KMS-11 (cell line): ENCODE data around the gene XPC.

Experiments
- H2AFZ ChIP-seq: fragments of 200-600 bp; sonication (generic); 2 replicates; pipeline ENCODE4 v1.6.1; 2016; ENCODE audit warnings: antibody characterized with exemption, mixed run types, low read depth
- H3K27ac ChIP-seq: fragments of 200-600 bp; sonication (generic); 2 replicates; pipeline ENCODE4 v1.6.1; 2016; ENCODE audit warnings: mild to moderate bottlenecking, mixed run types
- H3K27me3 ChIP-seq: fragments of 200-600 bp; sonication (generic); 2 replicates; pipeline ENCODE4 v1.6.1; 2017; ENCODE audit warnings: mild to moderate bottlenecking, low read depth, mixed run types, moderate library complexity; ENCODE audit not compliant: insufficient read depth
- H3K36me3 ChIP-seq: fragments of 200-600 bp; sonication (generic); 2 replicates; pipeline ENCODE4 v1.6.1; 2017; ENCODE audit warnings: mild to moderate bottlenecking, mixed run types; ENCODE audit not compliant: insufficient read depth
- H3K4me1 ChIP-seq: fragments of 200-600 bp; sonication (generic); 2 replicates; pipeline ENCODE4 v1.6.1; 2016; ENCODE audit warnings: mild to moderate bottlenecking, low read depth, mixed run types; ENCODE audit not compliant: poor library complexity, severe bottlenecking
- H3K4me2 ChIP-seq: fragments of 200-600 bp; sonication (generic); 2 replicates; pipeline ENCODE4 v1.7.0; 2016; ENCODE audit warnings: mild to moderate bottlenecking, mixed run types
- H3K4me3 ChIP-seq: fragments of 200-600 bp; sonication (generic); IDR thresholded peaks from 2 replicates; pipeline ENCODE4 v1.6.1; 2017; ENCODE audit warnings: low read depth, low read length, mixed read lengths; ENCODE audit not compliant: insufficient read depth
- H3K79me2 ChIP-seq: fragments of 200-600 bp; sonication (generic); 2 replicates; pipeline ENCODE4 v1.6.1; 2016; ENCODE audit warnings: low read depth, mixed run types; ENCODE audit not compliant: insufficient read depth
- H3K9ac ChIP-seq: fragments of 200-600 bp; sonication (generic); 2 replicates; pipeline ENCODE4 v1.6.1; 2016; ENCODE audit warnings: mild to moderate bottlenecking, mixed run types
- H4K20me1 ChIP-seq: fragments of 200-600 bp; sonication (generic); 2 replicates; pipeline ENCODE4 v1.6.1; 2016; ENCODE audit warnings: mild to moderate bottlenecking, mixed run types; ENCODE audit not compliant: insufficient read depth
- CTCF ChIP-seq: fragments of 200-600 bp; sonication (generic); conservative IDR thresholded peaks from 2 replicates; pipeline ENCODE4 v1.6.1; 2017; ENCODE audit warnings: low read depth, mild to moderate bottlenecking, antibody characterized with exemption, low read length, moderate library complexity, mixed read lengths

The XPC gene

GRCh38 chr3:14213066-14213774 is 34.8 kb upstream of the XPC start:
- no peaks in the 10 kb centered on the region for H3K79me2 ChIP-seq
- no peaks in the 10 kb centered on the region for H3K27me3 ChIP-seq
- no peaks in the 10 kb centered on the region for H3K36me3 ChIP-seq
- no peak for TF ChIP-seq CTCF
- H2AFZ ChIP-seq, result no peak overlapping the region
- no peak overlapping the region for H3K4me2 ChIP-seq
- no peak overlapping the region for H3K27ac ChIP-seq
- no peak overlapping the region for H3K4me3 ChIP-seq
- no peaks in the 10 kb centered on the region for H4K20me1 ChIP-seq
- no peak overlapping the region for H3K9ac ChIP-seq
- H3K4me1 ChIP-seq, result no peaks in the 10 kb centered on the region

- Histone ChIP-seq H3K4me1 (no peaks in the 10 kb centered on the region), H3K27me3 (no peaks in the 10 kb centered on the region), H3K79me2 (no peaks in the 10 kb centered on the region), H3K27ac (no peak overlapping the region), H3K36me3 (no peaks in the 10 kb centered on the region), H2AFZ (no peak overlapping the region), H3K4me2 (no peak overlapping the region), H3K4me3 (no peak overlapping the region), H3K9ac (no peak overlapping the region), H4K20me1 (no peaks in the 10 kb centered on the region)
- no peak for TF ChIP-seq CTCF
Observed at GRCh38 chr3:14212032-14212431, 33.6 kb upstream of the XPC start.

GRCh38 chr3:14211621-14212020 is 33.2 kb upstream of the XPC start:
- H3K27ac ChIP-seq, result no peak overlapping the region
- H3K4me1 ChIP-seq, result no peaks in the 10 kb centered on the region
- H3K4me3 ChIP-seq, result no peak overlapping the region
- H2AFZ ChIP-seq, result no peak overlapping the region
- no peaks in the 10 kb centered on the region for H3K27me3 ChIP-seq
- H3K9ac ChIP-seq, result no peak overlapping the region
- TF ChIP-seq CTCF, result no peak
- H3K79me2 ChIP-seq, result no peaks in the 10 kb centered on the region
- H3K4me2 ChIP-seq, result no peak overlapping the region
- H3K36me3 ChIP-seq, result no peaks in the 10 kb centered on the region
- H4K20me1 ChIP-seq, result no peaks in the 10 kb centered on the region

- Histone ChIP-seq H4K20me1 (no peaks in the 10 kb centered on the region), H3K27me3 (no peaks in the 10 kb centered on the region), H3K4me3 (no peak overlapping the region), H3K9ac (no peak overlapping the region), H3K36me3 (no peaks in the 10 kb centered on the region), H3K79me2 (no peaks in the 10 kb centered on the region), H3K4me2 (no peak overlapping the region), H3K4me1 (no peaks in the 10 kb centered on the region), H2AFZ (no peak overlapping the region), H3K27ac (no peak overlapping the region)
- no peak for TF ChIP-seq CTCF
Observed at GRCh38 chr3:14210843-14211594, 32.6 kb upstream of the XPC start.
